Measurements from ENCODE around the gene ARHGAP40.

GRCh38 chr20:38685271-38685670, 83.7 kb downstream of the ARHGAP40 start:
- TF ChIP-seq CTCF (IDR thresholded peaks at IDR 0.05): no peak
- no peak for TF ChIP-seq POLR2A (IDR thresholded peaks at IDR 0.05)
